LHCN-M2 (cell line): ENCODE measurements around the gene MARK3. TPM values are rescaled to one million over a fixed set of nuclear protein-coding genes. Genes with fewer than 3 reads are reported as not detected.
"Not testable (repeated sequence)": the region's sequence is repeated elsewhere in the genome, so short reads cannot be mapped to it uniquely, and the experiment has no call there.

Source experiments
- DNase-seq: peaks from one replicate; pipeline ENCODE4 v3.0.0-alpha.2; 2012; ENCODE audit warnings: low read depth
- total RNA-seq: library from RNA; depleted of rRNA; stranded (reverse); fragments of >200 nt; gene quantifications from 2 replicates; pipeline ENCODE4 v1.2.3, GENCODE V29; 2014

Gene MARK3
- total RNA-seq, 1 experiment from 2014 or later: 61.1 TPM

DNA sequence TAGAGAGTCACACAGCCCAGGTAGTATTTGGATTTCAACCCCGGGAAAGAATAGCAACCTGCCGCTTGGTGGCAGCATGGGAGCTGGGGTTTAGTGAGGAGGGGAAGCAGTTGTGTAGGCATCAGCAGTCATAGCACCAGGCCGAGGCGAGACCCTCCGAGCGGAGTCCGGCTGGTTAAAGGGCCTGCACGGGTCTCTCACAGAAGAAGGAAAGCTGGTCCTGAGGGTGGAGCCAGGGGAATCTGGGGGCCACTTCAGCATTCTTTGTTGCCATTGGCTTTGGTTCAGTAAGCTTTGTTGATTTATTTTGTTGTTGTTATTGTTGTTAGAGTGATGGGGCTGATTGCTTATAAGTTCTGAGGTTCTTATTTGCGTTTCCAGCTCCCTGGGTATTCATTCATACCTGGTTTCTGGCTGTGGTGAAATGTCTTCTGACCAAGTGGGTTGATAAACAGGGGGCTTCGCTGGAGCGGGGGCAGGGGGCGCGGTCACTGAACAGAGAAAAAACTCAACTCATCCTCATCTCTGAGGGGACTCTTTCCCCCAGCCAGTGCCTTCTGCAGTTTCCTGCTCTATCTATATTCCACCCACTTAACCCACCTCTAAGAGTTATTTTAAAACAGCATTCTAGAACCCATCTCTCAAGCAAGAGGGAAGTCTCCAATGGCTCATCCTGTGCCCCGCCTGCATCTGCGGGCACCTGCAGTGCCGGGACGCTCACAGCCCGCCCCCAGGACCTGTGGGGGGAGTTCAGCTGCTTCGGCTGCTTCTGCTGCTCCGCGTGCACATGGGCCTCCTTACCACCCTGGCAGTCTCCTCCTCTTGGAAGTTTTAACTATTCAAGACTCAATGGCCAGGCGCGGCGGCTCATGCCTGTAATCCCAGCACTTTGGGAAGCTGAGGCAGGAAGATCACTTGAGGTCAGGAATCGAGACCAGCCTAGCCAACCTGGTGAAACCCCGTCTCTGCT lies 125.8 kb downstream of the MARK3 start:
- no peak for DNase-seq

DNA sequence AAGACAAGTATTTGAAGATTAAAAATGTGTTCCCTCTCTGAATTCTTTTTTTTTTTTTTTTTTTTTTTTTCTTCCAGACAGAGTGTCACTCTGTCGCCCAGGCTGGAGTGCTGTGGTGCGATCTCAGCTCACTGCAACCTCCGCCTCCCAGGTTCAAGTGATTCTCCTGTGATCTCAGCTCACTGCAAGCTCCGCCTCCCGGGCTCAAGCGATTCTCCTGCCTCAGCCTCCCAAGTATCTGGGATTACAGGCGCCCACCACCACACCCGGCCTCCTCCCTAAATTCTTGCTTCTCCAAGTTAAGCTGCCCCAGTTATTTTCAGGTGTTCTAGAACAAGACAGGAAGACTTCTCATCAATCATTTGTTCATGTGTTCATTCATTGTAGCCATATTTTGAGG lies 127.0 kb downstream of the MARK3 start:
- DNase-seq: not testable (repeated sequence)

DNA sequence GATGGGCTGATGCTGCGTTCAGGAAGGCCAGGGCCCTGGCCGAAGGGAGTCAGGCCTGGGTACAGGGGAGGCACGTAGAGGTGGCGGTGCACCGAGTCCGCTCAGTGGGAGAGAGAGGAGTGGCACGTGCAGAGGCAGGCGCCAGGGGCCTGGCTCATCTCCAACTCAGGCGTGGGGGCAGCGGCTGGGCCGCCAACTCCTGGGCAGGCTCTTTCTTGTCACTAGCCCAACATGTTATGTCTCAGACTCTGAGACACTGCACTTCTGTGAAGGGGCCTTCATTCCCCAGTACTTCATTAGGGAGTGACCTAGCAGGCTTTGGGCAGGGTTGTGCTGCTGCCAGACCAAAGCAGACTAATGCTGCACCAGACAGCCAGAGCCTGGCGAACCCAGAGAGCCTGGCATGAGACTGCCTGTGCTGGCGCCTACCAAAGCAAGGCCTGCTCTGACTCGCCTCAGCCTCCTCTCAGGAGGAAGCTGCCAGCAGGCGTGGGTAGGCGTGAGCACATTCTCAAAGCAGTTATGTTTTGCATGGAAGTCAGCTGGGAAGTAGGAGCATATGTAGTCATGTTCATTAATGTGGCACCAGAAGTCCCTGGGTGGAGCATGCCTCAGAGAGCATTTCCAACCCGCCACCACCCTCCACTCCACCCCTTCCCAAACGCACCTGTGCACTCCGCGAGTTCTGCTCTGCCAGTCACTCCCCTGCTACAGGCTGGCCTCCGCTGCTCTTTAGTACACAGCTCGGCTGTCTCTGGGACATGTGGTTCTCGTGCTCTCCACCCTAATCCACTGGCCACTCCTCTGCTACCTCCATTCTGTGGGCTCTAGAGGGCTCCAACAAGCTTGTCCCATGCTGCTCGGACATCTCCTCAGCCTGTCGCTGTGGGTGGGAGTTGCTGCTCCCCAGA lies 127.7 kb downstream of the MARK3 start:
- peak; percentile 74 for DNase-seq

DNA sequence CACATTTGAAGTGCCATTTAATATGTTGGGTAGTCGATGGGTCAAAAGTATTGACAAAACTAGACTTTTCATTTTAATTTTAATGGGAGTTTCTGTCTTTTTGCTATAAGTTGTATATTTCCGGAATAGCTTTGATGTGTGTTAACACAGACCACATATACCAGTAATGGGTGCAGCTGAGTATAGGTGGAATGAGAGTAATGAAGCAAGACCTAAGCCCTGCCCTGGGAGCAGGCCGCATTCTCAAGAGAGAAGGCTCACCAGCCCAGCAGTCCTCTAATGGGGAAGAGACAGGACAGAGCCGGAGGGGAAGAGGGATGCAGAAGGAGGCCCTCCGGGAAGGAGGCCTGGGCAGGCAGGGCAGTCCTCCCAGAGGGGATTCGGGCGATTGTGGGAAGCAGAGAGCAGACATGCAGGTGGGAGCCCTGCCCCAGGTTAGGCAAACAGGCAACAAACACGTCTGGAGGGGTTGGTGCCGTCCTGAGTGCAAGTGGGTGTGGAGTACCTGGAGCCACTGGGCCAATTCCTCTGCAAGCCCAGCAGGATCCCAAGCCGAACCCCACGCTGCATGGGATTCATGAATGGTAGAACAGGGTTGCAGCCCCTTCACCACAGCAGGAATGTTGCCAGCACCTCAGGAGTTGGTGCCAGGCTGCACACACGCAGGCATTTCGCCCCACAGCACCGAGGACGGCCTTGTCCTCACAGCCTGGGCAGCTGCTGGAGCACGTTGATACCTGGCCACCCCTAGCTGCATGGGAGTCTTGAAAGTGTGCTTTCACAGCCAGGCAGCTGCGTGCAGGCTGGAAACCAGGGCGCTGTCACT lies 129.6 kb downstream of the MARK3 start:
- DNase-seq: no peak

DNA sequence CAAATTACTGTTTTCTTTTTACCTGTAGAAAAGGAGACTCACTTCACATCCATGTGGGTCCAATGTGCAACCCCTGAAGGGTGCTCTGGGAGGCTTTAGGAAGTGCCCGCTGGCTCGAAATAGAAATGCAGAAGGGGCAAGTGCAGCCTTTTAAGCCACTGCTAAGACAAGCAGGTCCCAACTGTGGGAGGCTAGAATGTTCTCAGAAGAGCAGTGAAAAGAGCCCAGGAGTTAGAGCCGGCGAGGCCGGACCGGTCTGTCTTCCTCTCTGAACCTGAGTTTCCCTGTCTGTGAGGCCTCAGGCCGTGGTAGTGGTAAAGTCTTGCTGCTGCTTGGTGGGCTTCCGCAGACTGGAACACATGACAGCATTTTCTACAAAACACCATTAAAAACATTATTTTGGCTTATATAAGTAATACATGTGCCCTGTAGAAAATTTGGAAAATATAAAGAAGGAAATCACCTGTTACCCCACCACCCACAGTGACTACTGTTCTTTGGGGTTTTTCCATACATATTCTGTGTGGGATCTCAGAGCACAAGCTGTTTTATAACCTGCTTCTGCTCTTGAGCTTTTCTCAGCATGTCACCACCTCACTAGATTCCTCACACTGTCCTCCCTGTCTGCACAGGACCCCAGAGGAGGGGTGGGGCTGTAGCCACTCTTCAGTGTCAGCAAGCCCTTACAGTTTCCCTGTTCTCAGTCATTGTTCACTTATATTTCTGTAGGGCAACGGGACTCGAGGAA lies 131.4 kb downstream of the MARK3 start:
- DNase-seq: no peak

DNA sequence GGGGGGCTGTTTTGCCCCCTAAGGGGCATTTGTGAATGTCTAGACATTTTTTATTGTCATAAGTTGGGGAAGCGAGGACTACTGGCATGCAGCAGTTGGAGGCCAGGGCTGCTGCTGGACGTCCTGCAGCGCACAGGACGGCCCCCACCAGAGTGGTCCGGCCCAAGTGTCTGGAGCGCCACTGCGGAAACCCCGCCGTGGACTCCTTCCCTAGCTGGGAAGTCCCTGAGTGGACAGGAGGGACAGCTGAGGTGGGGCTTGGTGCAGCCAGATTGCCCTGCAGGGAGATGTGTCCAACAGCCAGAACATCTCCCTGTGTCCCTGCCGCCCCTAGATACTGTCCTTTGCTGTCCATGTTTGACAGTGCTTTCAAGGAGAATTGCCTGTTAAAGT lies 132.0 kb downstream of the MARK3 start:
- DNase-seq: no peak

DNA sequence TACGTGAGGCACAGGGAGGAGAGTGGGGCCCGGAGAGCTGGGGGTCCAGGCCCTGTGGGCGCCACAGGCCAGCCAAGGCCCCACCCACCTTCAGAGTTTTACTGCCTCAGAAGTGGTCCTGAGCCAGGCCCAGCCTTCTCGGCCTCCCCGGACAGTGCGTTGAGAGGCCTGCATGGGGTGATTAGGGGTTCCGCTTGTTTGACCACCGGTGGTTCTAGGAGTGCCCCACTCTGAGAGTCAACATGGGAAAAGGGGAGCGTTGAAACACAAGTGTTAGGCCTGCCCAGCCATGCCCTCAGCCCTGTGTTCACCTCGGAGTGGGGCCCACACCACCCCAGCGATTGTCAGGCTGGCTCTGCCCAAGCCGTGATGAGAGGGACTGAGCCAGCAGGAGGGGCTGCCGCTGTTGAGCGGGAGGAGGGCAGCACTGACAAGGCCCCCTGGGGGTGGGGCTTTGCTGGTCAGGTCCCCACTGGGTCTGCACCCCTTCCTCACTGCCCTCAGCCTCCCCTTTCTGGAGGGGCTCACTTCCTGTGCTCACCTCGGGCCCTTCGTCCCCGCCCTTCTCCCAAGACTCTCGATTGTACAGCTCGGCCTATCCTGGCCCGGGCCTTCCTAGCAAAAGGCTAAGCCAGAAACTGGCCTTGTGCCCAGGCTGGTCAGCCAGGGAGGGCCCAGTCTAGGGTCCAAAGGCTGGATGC lies 132.7 kb downstream of the MARK3 start:
- DNase-seq: no peak

DNA sequence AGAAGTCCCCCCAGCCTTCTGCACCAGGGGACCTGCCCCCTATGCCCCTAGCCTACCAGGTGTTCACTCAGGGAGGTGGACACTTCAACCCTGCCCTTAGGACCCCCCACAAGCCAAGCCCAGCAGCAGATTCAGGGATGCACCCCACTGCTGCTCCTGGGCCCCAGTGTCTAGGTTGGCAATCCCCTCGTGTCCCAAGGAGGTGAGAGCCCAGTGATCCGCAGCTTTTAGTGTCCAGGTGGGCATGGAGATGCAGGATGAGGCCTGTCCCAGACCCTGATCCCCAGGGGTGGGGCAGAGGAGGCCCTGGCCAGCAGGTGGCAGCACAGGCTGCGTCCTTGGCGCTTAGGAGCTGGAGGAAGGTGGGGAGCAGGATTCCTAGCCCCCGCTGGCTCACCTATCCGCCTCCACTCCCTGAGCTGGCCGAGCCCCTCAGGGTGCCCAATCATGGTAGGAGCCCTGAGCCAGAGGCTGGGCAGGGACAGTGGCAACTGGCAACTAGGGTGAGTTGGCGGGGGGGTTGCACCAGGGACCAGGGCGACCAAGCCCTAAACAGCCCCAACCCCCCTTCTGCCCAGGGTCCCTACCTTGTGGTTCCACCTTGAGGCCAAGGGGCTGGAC lies 133.3 kb downstream of the MARK3 start:
- no peak for DNase-seq

DNA sequence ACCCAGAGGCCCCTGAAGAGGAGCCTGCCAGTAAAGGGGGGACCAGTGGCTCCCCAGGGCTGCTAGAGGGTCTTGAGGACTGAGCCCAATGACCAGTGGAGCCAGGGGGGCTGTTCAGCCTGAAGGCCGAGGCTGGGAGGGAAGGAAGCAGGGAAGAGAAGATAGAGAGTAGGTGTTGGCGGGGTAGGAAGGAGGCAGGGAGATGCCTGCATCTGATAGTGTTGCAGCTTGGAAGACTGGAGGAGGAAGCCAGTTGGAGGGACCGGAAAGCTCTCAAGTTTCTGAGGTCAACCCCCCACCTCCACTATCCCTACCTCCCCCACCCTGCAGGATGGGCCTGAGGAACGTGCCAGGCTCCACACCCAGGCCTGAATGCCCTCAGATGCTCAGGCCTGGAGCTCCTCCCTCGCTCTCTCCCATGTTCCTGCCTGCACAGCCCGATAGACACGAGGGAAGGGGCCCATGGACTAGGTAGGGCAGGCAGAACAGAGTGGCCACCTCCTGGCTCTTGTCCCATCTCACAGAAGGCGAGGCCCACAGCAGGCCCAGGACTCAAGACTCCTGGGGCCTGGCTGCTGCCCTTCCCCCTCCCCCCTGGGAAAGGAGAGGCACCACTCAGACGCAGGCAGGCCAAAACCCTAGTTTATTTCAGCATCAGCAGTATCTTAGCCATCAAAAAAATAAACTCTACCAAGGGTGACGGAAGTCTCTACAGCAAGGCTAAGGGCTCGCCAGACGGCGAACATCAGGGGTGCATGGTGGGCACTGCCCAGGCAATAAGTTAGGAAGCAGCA lies 134.0 kb downstream of the MARK3 start:
- DNase-seq: no peak

DNA sequence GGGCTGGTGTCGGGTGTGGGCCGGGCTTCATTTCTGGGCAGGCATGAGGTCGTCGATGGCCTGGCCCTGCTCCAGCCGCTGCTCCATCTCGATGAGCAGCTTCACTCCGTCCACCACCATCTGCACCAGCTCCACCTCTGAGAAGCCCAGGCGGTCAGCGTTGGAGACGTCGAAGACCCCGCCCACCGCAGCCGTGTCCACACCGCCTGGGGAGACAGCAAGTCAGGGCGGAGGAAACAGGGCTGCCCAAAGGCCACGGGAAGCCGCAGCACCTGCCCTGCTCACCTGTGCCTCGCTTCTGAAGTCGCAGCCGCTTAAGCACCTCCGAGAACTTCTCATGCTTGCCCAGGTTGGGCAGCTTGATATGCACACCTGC lies 134.6 kb downstream of the MARK3 start:
- no peak for DNase-seq

DNA sequence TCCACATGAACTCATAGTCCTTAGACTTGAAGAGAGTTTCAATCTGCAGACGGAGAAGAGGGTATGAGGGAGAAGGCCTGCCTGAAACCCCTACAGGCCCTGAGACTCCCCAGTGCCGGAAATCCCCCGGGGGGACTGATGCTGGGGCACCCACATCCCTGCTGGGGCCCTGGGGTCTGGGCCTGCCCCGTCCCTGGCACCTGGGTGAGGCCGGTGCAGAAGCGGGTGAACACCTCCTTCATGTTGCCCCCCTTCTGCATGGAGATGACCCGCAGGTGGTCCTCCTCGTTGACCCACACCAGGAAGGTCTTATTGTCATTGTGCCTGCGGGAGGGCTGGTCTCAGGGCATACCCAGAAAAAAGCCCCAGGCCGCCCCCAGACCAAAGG lies 135.0 kb downstream of the MARK3 start:
- DNase-seq: no peak

DNA sequence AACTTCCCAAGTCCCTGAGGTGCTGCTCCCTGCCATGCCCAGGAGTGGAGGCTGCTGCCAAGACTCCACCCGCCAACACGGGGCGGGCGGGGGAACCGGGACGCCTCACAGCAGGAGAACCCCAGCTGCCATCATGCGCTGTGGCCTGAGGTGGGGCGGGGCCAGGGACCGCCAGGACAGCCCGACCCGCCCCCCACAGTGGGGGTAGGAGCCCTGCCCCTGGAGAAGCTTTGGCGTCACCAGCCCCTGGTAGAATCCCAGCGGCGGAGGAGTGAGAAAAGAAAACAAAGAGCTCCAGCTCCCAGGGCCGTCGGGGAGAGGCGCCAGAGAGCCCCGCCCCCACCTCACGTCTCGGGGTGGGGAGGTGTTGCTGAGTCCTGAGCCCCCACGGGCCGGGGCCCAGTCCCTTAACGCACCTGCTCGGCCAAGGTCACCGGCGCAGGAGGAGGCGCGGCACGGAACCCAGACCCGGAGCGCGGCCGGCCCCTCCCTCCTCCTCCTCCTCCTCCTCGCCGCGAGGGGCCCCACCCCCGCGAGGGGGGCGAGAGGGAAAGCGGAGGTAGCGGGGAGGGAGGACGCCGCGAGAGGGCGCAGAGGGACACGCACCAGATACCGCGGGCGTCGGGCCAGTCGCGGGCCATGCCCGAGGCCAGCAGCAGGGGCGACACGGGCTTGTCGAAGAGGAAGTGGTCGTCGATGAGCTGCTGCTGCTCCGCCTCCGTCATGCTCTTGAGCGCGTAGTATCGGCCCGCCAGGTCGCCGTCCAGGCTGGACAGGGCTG lies 135.6 kb downstream of the MARK3 start:
- peak; percentile 38 for DNase-seq

DNA sequence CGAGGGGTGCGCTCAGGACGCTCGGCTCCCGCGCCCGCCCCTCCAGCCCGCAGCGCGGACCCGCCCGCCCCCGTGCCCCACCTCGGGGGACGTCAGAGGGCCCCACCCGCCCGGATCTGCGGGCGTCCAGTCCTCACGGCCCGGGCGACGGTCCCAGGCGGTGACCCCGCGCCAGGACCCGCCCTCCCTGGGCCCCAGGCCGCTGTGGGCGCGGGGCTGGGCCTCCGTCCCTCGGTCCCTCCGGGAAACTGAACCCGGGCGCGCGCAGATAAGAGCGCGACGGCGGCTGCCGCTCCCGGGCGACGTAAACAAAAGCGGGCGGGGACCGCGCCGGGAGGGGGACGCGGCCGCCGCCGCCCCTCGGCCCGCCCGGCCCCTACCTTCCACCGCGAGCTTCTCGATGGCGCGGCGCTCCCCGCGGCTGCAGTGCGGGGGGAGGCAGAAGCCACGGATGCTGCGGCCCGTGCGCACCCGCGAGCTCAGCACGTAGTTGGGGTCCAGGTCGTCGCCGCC lies 136.3 kb downstream of the MARK3 start:
- no peak for DNase-seq

DNA sequence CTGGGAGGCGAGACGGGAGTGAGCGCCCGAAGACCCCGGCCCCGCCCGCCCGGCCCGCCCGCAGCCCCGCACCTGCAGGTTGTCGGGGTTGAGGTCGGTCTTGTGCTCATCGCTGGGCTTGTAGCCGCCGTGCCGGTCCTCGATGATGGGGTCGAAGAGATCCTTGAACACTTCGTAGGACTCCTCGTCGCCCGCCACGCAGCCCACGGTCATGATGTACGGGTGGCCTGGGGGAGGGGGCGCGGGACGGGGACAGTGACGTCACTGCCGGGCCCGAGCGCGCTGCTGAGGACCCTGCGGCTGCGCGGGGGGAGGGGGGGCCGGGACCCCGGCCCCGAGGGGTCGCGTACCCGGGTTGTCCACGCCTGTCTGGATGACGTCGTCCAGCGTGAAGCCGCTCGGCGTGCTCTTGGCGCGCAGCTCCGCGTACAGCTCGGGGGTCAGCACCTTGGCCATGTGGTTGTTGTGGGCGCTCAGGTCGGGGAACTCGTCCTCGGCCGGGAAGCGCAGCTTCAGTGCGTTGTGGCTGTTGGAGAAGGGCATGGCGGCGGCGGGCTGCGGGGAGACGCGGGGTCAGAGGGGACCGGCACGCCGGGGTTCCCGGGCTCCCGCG lies 136.8 kb downstream of the MARK3 start:
- no peak for DNase-seq

DNA sequence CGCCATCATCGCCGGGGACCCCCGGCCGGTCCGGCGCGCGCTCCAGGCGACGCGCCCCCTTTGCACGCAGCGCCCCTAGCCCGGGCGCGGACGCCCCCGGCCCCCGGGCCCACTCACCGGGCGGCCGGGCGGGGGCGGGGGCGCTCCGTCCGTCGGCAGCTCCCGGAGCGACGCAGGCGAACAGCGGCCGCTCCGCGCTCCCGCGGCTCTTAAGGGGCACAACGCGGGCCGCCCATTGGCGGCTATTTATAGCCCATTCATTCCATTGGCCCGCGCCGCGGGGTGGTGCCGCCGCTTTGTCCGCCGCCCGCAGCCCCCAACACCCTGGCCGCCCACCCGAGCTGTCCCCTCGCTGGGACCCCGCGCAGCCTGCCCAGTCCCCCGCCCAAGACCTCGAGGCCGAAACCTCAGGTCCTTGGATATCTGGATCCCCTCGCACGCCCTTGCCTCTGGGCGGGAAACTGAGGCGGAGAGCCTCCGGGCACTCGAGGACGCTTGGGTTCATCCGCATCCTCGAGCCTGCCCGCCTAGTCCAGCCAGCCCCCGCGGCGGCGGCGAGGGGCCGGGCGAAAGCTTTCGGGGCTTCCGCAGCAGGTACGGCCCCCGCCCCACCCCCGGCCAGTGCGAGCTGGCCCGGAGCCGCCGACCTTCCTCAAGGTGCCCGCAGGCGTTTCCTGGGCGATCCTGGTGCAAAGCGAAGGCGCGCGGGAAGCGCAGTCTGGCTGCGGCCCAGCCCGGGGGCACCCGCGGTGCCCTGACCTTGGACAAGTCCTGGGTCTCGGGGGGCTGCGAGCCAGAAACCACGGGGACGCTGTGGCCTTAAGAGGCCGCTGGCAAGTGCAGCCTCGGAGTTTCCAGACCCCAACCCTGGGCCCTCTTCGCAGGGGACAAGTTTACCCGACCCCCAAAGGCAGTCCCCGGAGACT lies 137.7 kb downstream of the MARK3 start, which contains the start of gene CKB:
Gene CKB, minus strand, starts transcription at position 182 of the 926 bp plus-strand sequence. CDS start 337 bp downstream, outside the sequence.
- DNase-seq: no peak

DNA sequence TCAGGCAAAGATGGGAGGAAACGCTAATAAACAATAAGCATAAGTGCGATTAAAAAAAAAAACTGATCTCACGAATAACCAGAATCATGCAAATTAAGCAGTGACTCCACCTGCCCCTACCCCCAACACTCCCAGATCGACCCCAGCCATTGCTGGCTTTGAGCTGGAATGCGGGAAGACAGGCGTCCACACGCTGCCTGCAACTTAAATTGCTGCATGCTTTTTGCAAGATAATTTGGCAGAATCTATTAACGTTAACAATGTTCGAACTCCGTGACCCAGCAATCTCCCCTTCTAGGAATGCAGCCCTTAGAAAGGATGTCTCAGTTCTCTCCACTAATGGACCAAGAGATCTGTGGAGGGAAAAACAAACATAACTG lies 138.3 kb downstream of the MARK3 start:
- DNase-seq: no peak
